Measurements from ENCODE around the gene TLCD3A.

DNA sequence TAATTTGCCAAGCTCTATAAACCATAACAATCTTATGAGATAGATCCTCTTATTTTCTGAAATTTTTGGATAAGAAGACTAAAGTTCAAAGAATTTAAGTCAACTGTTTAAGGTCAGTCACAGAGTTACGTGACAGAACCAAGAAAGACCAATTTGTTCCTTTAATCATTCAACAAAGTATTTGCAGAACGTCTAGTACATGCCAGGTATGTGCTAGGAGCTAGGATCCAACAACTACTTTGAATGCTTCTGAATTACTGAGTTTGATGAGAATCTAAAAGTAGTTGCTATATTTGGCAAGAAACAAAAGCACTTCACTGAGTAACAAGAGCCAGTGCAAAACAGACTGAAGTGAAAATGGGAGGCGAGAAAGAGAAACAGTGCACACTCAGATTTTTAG, 34.7 kb downstream of the TLCD3A start:
- TF ChIP-seq GATA3 (IDR thresholded peaks at IDR 0.05; ENCODE audit: low read depth, low read length) (no peak), GATA2 (IDR thresholded peaks at IDR 0.05; ENCODE audit: low read depth, low read length) (no peak)

All from SH-SY5Y (cell line).